HEK293 (cell line): Measurements from ENCODE around the gene CCDC187.

Source experiments
- BCL11B ChIP-seq: fragments of 450-650 bp; formaldehyde crosslinking; IDR thresholded peaks from 2 replicates; pipeline ENCODE4 v1.5.1; 2016; ENCODE audit warnings: low read depth, missing biosample characterization, missing genetic modification characterization
- GLIS1 ChIP-seq: fragments of 450-650 bp; formaldehyde crosslinking; IDR thresholded peaks from 2 replicates; pipeline ENCODE4 v1.5.1; 2016; ENCODE audit warnings: missing biosample characterization, missing genetic modification characterization
- HOXA7 ChIP-seq: sonication (generic); formaldehyde crosslinking; IDR thresholded peaks from 2 replicates; pipeline ENCODE4 v1.8.1; 2022; ENCODE audit warnings: missing genetic modification reagents, borderline replicate concordance
- REST ChIP-seq: fragments of 450-650 bp; formaldehyde crosslinking; IDR thresholded peaks from 2 replicates; pipeline ENCODE4 v1.5.1; 2016; ENCODE audit warnings: missing biosample characterization, missing genetic modification characterization
- ZFHX2 ChIP-seq: fragments of 450-650 bp; formaldehyde crosslinking; conservative IDR thresholded peaks from 2 replicates; pipeline ENCODE4 v1.5.1; 2016; ENCODE audit warnings: missing biosample characterization, missing genetic modification characterization
- ZNF16 ChIP-seq: fragments of 450-650 bp; formaldehyde crosslinking; IDR thresholded peaks from 2 replicates; pipeline ENCODE4 v1.5.1; 2016; ENCODE audit warnings: low read depth, missing biosample characterization, missing genetic modification characterization
- ZNF501 ChIP-seq: fragments of 450-650 bp; formaldehyde crosslinking; IDR thresholded peaks from 2 replicates; pipeline ENCODE4 v1.5.1; 2016; ENCODE audit warnings: missing biosample characterization, missing genetic modification characterization
- ZNF518A ChIP-seq: fragments of 450-650 bp; formaldehyde crosslinking; conservative IDR thresholded peaks from 2 replicates; pipeline ENCODE4 v1.5.1; 2016; ENCODE audit warnings: low read depth, missing biosample characterization, missing genetic modification characterization
- ZNF549 ChIP-seq: fragments of 450-650 bp; IDR thresholded peaks from 2 replicates; pipeline ENCODE4 v1.5.1; 2018; ENCODE audit warnings: missing biosample characterization, missing genetic modification characterization, mild to moderate bottlenecking, inconsistent platforms, moderate library complexity
- ZNF555 ChIP-seq: fragments of 450-650 bp; formaldehyde crosslinking; conservative IDR thresholded peaks from 2 replicates; pipeline ENCODE4 v1.5.1; 2017; ENCODE audit warnings: missing biosample characterization, mild to moderate bottlenecking, missing genetic modification characterization, inconsistent platforms
- ZNF558 ChIP-seq: fragments of 450-650 bp; formaldehyde crosslinking; IDR thresholded peaks from 2 replicates; pipeline ENCODE4 v1.5.1; 2016; ENCODE audit warnings: missing biosample characterization, missing genetic modification characterization
- ZNF560 ChIP-seq: fragments of 450-650 bp; formaldehyde crosslinking; IDR thresholded peaks from 2 replicates; pipeline ENCODE4 v1.5.1; 2017; ENCODE audit warnings: missing biosample characterization, missing genetic modification characterization, borderline replicate concordance
- ZNF600 ChIP-seq: fragments of 450-650 bp; formaldehyde crosslinking; IDR thresholded peaks from 2 replicates; pipeline ENCODE4 v1.5.1; 2016; ENCODE audit warnings: missing biosample characterization, missing genetic modification characterization
- ZNF664 ChIP-seq: fragments of 450-650 bp; formaldehyde crosslinking; IDR thresholded peaks from 2 replicates; pipeline ENCODE4 v1.5.1; 2016; ENCODE audit warnings: missing biosample characterization, missing genetic modification characterization
- ZNF830 ChIP-seq: fragments of 450-650 bp; IDR thresholded peaks from 2 replicates; pipeline ENCODE4 v1.5.0; 2018; ENCODE audit warnings: missing biosample characterization, missing genetic modification characterization, low read depth, mild to moderate bottlenecking, moderate library complexity
- ZSCAN16 ChIP-seq: fragments of 450-650 bp; formaldehyde crosslinking; IDR thresholded peaks from 2 replicates; pipeline ENCODE4 v1.5.1; 2016; ENCODE audit warnings: missing biosample characterization, missing genetic modification characterization
- ZXDB ChIP-seq: fragments of 450-650 bp; formaldehyde crosslinking; IDR thresholded peaks from 2 replicates; pipeline ENCODE4 v1.5.1; 2016; ENCODE audit warnings: missing biosample characterization, missing genetic modification characterization
- TF ChIP-seq, protein P1 (sequence below): fragments of 450-650 bp; formaldehyde crosslinking; IDR thresholded peaks from 2 replicates; pipeline ENCODE4 v1.5.1; 2016; ENCODE audit warnings: missing biosample characterization, missing genetic modification characterization
- TF ChIP-seq, protein P2 (sequence below): fragments of 450-650 bp; formaldehyde crosslinking; IDR thresholded peaks from 2 replicates; pipeline ENCODE4 v1.5.1; 2016; ENCODE audit warnings: missing biosample characterization, missing genetic modification characterization
- TF ChIP-seq, protein P3 (sequence below): fragments of 450-650 bp; formaldehyde crosslinking; IDR thresholded peaks from 2 replicates; pipeline ENCODE4 v1.5.1; 2017; ENCODE audit warnings: missing biosample characterization, missing genetic modification characterization
- TF ChIP-seq, protein P4 (sequence below): fragments of 450-650 bp; formaldehyde crosslinking; IDR thresholded peaks from 2 replicates; pipeline ENCODE4 v1.5.0; 2017; ENCODE audit warnings: missing biosample characterization, missing genetic modification characterization, borderline replicate concordance
- TF ChIP-seq, protein P5 (sequence below): fragments of 450-650 bp; formaldehyde crosslinking; IDR thresholded peaks from 2 replicates; pipeline ENCODE4 v1.5.1; 2016; ENCODE audit warnings: missing biosample characterization, missing genetic modification characterization

The CCDC187 gene

GRCh38 chr9:136245219-136246150 is 58.4 kb downstream of the CCDC187 start, which contains the start of gene QSOX2 (continued):
- TF ChIP-seq, protein P1, sequence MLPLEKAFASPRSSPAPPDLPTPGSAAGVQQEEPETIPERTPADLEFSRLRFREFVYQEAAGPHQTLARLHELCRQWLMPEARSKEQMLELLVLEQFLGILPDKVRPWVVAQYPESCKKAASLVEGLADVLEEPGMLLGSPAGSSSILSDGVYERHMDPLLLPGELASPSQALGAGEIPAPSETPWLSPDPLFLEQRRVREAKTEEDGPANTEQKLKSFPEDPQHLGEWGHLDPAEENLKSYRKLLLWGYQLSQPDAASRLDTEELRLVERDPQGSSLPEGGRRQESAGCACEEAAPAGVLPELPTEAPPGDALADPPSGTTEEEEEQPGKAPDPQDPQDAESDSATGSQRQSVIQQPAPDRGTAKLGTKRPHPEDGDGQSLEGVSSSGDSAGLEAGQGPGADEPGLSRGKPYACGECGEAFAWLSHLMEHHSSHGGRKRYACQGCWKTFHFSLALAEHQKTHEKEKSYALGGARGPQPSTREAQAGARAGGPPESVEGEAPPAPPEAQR = no peak
- TF ChIP-seq, protein P2, sequence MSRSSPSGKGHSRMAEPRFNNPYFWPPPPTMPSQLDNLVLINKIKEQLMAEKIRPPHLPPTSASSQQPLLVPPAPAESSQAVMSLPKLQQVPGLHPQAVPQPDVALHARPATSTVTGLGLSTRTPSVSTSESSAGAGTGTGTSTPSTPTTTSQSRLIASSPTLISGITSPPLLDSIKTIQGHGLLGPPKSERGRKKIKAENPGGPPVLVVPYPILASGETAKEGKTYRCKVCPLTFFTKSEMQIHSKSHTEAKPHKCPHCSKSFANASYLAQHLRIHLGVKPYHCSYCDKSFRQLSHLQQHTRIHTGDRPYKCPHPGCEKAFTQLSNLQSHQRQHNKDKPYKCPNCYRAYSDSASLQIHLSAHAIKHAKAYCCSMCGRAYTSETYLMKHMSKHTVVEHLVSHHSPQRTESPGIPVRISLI (tag by site-specific recombination) = no peak
- no peak for TF ChIP-seq HOXA7 (CRISPR knock-in tag)
- no peak for TF ChIP-seq ZNF555 (tag by site-specific recombination)
- TF ChIP-seq REST (tag by site-specific recombination) = peak; percentile 91
- TF ChIP-seq, protein P3, sequence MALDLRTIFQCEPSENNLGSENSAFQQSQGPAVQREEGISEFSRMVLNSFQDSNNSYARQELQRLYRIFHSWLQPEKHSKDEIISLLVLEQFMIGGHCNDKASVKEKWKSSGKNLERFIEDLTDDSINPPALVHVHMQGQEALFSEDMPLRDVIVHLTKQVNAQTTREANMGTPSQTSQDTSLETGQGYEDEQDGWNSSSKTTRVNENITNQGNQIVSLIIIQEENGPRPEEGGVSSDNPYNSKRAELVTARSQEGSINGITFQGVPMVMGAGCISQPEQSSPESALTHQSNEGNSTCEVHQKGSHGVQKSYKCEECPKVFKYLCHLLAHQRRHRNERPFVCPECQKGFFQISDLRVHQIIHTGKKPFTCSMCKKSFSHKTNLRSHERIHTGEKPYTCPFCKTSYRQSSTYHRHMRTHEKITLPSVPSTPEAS (tag by site-specific recombination) = no peak
- no peak for TF ChIP-seq ZNF16 (tag by site-specific recombination)
- TF ChIP-seq ZNF501 (tag by site-specific recombination) = no peak
- peak; percentile 68 for TF ChIP-seq ZFHX2 (tag by site-specific recombination)
- no peak for TF ChIP-seq ZNF549 (tag by site-specific recombination)
- no peak for TF ChIP-seq ZNF560 (tag by site-specific recombination)
- TF ChIP-seq ZSCAN16 = no peak
- no peak for TF ChIP-seq ZNF558 (tag by site-specific recombination)
- TF ChIP-seq GLIS1 (tag by site-specific recombination) = no peak
- TF ChIP-seq ZNF518A = no peak
- no peak for TF ChIP-seq ZNF830 (tag by site-specific recombination)
- TF ChIP-seq, protein P4, sequence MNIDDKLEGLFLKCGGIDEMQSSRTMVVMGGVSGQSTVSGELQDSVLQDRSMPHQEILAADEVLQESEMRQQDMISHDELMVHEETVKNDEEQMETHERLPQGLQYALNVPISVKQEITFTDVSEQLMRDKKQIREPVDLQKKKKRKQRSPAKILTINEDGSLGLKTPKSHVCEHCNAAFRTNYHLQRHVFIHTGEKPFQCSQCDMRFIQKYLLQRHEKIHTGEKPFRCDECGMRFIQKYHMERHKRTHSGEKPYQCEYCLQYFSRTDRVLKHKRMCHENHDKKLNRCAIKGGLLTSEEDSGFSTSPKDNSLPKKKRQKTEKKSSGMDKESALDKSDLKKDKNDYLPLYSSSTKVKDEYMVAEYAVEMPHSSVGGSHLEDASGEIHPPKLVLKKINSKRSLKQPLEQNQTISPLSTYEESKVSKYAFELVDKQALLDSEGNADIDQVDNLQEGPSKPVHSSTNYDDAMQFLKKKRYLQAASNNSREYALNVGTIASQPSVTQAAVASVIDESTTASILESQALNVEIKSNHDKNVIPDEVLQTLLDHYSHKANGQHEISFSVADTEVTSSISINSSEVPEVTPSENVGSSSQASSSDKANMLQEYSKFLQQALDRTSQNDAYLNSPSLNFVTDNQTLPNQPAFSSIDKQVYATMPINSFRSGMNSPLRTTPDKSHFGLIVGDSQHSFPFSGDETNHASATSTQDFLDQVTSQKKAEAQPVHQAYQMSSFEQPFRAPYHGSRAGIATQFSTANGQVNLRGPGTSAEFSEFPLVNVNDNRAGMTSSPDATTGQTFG = no peak
- TF ChIP-seq, protein P5, sequence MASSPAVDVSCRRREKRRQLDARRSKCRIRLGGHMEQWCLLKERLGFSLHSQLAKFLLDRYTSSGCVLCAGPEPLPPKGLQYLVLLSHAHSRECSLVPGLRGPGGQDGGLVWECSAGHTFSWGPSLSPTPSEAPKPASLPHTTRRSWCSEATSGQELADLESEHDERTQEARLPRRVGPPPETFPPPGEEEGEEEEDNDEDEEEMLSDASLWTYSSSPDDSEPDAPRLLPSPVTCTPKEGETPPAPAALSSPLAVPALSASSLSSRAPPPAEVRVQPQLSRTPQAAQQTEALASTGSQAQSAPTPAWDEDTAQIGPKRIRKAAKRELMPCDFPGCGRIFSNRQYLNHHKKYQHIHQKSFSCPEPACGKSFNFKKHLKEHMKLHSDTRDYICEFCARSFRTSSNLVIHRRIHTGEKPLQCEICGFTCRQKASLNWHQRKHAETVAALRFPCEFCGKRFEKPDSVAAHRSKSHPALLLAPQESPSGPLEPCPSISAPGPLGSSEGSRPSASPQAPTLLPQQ (tag by site-specific recombination) = no peak
- TF ChIP-seq BCL11B (tag by site-specific recombination) = no peak
- TF ChIP-seq ZNF664 (tag by site-specific recombination) = no peak
- no peak for TF ChIP-seq ZNF600 (tag by site-specific recombination)
- no peak for TF ChIP-seq ZXDB (tag by site-specific recombination)
